ENCODE data around the gene CPNE6.

DNA sequence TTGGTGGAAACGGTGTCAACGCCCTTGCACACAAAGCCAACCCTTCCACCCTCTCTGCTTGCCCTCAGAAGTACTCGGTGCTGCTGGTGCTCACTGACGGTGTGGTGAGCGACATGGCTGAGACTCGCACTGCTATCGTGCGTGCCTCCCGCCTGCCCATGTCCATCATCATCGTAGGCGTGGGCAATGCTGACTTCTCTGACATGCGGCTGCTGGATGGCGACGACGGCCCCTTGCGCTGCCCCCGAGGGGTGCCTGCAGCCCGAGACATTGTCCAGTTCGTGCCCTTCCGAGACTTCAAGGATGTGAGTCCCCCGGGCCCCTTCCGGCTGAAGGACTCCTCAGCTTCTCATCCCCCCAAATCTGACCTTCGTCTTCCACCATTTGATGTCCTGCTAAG, 5.7 kb downstream of the CPNE6 start:
- TF ChIP-seq, protein P1, sequence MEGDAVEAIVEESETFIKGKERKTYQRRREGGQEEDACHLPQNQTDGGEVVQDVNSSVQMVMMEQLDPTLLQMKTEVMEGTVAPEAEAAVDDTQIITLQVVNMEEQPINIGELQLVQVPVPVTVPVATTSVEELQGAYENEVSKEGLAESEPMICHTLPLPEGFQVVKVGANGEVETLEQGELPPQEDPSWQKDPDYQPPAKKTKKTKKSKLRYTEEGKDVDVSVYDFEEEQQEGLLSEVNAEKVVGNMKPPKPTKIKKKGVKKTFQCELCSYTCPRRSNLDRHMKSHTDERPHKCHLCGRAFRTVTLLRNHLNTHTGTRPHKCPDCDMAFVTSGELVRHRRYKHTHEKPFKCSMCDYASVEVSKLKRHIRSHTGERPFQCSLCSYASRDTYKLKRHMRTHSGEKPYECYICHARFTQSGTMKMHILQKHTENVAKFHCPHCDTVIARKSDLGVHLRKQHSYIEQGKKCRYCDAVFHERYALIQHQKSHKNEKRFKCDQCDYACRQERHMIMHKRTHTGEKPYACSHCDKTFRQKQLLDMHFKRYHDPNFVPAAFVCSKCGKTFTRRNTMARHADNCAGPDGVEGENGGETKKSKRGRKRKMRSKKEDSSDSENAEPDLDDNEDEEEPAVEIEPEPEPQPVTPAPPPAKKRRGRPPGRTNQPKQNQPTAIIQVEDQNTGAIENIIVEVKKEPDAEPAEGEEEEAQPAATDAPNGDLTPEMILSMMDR (IDR thresholded peaks at IDR 0.05; ENCODE audit: low read length), result no peak
- TF ChIP-seq EZH2 (optimal IDR thresholded peaks at IDR 0.05; ENCODE audit: low read depth, low read length), result no peak
- no peak for TF ChIP-seq EZH2phosphoT487 (IDR thresholded peaks at IDR 0.05; ENCODE audit: low read length)
